CMK (cell line): Measurements from ENCODE around the gene PIGX.

Source experiments
- DNase-seq: peaks from one replicate; pipeline ENCODE4 v3.0.0-alpha.2; 2010; ENCODE audit warnings: low read depth

PIGX gene

DNA sequence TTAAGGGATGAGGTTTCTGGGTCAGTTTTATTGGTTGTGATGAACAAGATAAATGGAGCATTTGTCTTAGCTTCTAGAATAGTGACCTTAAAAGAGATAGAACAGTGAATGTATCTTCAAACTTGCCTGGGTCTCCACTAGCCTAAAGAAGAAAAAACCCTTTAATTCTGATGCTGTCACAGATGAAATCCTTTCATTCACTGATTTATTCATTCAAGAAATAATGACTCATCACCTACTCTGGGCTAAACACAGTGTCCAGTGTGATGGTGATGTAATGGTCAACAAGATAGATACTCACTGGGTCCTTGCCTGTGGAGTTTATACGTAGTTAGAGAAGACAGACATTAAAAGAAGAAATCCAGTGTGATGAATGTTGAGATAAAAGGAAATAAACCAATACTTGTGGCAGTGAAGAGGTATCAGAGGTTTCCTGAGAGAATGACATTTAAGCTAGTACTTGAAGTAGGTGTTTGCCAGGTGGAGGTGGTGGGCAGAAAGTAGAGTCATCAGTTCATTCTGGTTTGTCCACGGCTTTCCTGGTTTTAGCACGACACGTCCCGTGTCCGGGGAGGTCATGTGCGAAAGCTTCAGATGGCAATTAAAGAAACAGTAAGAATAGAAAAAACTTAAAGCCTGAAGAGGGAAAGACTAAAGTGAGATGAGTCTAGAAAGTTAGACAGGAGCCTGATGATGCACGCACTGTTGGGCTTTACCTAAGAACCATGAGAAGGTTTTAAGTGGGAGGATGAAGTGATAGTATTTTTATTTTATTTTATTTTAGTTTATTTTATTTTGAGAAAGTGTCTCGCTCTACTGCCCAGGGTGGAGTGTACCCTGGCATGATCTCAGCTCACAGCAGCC, 45.9 kb downstream of the PIGX start:
- no peak for DNase-seq

GRCh38 chr3:196763179-196763578, 51.0 kb downstream of the PIGX start:
- no peak for DNase-seq

- DNase-seq, result no peak
Measured at GRCh38 chr3:196765454-196765853, 53.3 kb downstream of the PIGX start.

- no peak for DNase-seq
Measured at GRCh38 chr3:196771067-196771466, 58.9 kb downstream of the PIGX start.

DNA sequence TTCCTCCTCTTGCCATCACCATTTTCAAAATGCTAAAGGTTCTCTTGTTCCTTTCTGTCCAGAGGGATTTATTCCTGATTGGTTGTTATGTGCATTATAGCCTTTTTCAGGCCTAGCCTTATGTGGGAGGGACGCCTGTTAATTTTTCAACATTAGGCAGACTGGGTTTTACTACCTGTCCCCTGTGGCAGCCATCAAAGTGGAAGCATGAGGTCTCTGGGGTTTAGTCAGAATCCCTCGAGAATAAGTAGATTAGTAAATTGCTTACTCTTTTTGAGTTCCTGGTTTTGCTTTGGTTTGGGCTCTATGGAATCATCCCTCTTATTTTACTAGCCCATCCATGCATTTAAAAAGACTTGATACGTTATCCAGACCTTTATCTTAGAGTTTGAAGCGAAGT, 59.9 kb downstream of the PIGX start:
- no peak for DNase-seq

DNA sequence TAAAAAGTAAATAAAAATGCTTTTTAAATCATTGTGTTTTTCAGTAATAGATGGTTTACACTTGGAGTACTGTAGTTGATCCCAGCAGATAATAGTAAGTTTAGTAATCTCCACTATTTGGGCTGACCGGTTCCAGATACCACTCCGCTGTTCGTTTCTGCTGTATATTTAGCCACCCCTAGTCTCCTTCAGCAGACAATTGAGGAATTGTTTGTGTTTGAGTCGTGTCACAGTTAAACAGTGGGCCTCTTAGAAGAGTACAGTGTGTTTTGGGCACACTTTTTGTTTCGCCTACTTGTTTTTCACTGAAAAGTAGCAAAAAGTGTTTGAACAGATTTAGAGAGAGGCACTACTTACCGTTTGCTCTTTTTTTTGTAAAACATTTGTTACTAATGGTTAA, 60.7 kb downstream of the PIGX start:
- no peak for DNase-seq

DNA sequence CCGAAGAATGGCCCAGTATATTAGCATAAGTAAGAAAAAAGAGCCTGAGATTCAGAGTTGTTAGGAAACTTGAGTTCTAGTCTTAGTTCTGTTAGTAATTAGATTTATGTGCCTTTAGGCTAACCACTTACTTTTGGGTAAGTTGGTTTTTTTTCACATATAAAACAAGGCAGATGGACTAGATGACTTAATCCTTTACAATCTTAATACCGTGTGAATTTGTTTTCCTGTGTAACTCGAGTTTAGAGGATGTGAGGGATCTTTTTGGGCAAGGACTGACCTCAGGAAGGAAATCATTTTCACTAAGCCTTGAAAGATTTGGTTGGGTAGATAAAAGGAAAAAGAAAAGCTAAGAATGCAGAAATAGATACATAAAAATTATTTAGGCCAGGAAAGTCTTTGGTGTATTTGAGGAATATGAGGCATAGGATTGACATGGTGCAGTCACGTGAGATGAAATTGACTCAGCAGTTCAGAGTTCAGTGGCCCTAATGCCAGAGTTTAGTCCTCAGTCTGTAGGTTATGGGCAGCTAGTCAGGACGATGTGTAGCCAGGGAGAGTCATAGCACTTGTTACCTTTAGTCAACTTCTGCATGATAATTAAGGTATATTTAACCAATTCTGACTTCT, 62.1 kb downstream of the PIGX start:
- DNase-seq, result no peak

GRCh38 chr3:196774848-196775422, 62.8 kb downstream of the PIGX start:
- no peak for DNase-seq

DNA sequence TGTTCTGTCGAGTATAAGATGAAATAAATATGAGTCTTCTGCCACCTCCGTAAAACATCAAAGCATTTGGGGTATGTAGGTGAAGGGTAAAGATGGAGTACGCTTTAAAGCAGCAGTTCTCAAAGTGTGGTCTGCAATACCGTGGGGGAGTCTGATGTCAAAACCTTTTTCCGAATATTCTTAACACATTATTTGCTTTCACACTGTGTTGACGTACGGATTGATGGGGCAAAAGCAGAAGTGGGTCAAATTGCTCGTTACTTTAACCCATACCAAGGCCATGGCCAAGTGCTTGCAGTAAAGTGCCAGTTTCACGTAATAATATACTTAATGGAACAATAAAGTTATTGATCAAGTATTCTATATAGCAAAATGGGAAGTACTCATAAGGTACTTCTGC, 63.8 kb downstream of the PIGX start:
- DNase-seq, result no peak

- DNase-seq, result no peak
Measured at GRCh38 chr3:196777836-196778235, 65.7 kb downstream of the PIGX start.

DNA sequence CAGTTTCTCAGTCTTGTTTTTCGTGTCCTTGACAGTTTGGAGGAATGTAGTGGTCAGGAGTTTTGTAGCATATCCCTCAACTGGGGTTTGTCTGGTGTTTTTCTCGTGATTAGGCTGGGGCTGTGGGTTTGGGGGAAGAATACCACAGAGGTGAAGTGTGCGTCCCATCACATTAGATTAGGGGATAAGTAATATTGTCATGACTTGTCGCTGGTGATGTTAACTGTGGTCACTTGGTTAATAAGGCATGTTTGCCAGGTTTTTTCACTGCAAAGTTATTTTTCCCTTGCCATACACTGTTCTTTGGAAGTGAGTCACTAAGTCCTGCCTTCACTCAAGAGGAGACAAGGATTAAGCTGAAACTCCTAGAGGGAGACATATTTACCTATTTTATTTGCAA, 66.6 kb downstream of the PIGX start:
- DNase-seq, result no peak

DNA sequence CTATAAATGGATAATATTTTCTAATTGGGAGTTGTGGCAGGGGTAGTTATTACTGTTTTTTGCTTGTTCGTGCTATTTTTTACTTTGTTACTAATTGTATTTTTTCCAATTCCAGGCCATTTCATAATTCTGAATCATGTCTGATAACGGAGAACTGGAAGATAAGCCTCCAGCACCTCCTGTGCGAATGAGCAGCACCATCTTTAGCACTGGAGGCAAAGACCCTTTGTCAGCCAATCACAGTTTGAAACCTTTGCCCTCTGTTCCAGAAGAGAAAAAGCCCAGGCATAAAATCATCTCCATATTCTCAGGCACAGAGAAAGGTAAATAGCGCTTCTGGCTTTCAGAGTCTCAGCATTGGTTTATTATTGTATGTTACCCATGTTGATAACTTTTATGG, 70.3 kb downstream of the PIGX start:
- no peak for DNase-seq
